ENCODE data around the gene NINJ2.

DNA sequence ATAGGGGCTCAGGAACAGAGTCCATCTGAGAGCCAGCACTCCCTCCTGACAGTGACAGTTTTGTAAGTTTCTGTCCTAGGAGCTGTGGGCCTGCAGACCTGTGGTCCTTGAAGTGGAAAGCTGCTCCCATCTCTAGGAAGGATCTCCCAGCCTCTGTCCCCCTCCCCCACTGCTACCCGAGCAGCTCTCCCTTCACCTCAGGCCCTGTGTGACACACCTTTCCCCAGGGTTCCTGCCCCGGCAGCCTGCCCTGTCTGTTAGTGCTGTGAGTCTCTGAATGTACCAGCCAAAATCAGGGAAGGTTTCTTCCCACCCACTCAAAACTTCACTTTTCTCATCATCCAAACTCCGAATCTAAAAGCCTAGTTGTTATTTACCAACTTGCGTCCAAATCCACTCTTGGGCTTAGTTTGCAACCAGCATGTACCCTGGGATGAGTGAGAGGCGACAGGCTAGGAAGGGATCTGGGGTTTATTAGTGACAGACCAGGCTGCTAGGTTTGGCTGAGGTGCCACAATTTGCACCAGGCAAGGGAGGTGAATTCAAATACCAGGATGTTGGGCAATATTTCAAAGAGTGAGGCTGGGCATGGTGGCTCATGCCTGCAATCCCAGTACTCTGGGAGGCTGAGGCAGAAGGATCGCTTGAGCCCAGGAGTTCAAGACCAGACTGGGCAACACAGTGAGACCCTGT is 39.9 kb downstream of the NINJ2 start:
- TF ChIP-seq GATA3 (IDR thresholded peaks at IDR 0.05; ENCODE audit: low read depth, low read length), result no peak
- no peak for TF ChIP-seq GATA2 (IDR thresholded peaks at IDR 0.05; ENCODE audit: low read depth, low read length)

All from SH-SY5Y (cell line).